ENCODE measurements around the gene THEMIS2.

GRCh38 chr1:27862004-27862403 lies 10.3 kb upstream of the THEMIS2 start:
- TF ChIP-seq POLR2A (IDR thresholded peaks at IDR 0.05) = no peak
- no peak for TF ChIP-seq CTCF (IDR thresholded peaks at IDR 0.05)
- no peak for TF ChIP-seq EP300 (IDR thresholded peaks at IDR 0.05)

Measured in stomach (tissue), 4 donors.